Natural killer cell treated with Interleukin-12 subunit alpha and Interleukin-12 subunit beta and Interleukin-15 and Interleukin-18, amount 100 ng/mL, for 72 hours (primary cell): Measurements from ENCODE around the gene LAS1L. TPM values are rescaled to one million over a fixed set of nuclear protein-coding genes. Genes with fewer than 3 reads are reported as not detected.
"Not testable (repeated sequence)": the region's sequence is repeated elsewhere in the genome, so short reads cannot be mapped to it uniquely, and the experiment has no call there.

Source experiments
- ATAC-seq, 2 donors: fragments of 150-1000 bp; cut with Tn5 transposase in 1 of 2; sonication (Bioruptor Pico), chemical (Tn5 transposase) in 1 of 2; 2 replicates each; pipeline ENCODE4 v1.10.0; 2021
- DNase-seq: peaks from one replicate; pipeline ENCODE4 v3.0.0; 2022; ENCODE audit warnings: low spot score
- H3K27ac Mint-ChIP-seq, 2 donors: 1 replicate in 1 of 2; 2 replicates in 1 of 2; pipeline ENCODE4 v1.8.0; 2022; ENCODE audit warnings: mixed read lengths in 2 of 2, mild to moderate bottlenecking in 1 of 2, moderate library complexity in 1 of 2
- H3K27me3 Mint-ChIP-seq, 2 donors: 1 replicate in 1 of 2; 2 replicates in 1 of 2; pipeline ENCODE4 v1.8.0; 2022; ENCODE audit warnings: mixed read lengths in 2 of 2
- H3K36me3 Mint-ChIP-seq: one replicate; pipeline ENCODE4 v1.8.0; 2022; ENCODE audit warnings: mixed read lengths
- H3K4me1 Mint-ChIP-seq, 2 donors: 1 replicate in 1 of 2; 2 replicates in 1 of 2; pipeline ENCODE4 v1.8.0; 2022; ENCODE audit warnings: low read depth in 2 of 2, mixed read lengths in 2 of 2, mild to moderate bottlenecking in 1 of 2
- H3K4me3 Mint-ChIP-seq: one replicate; pipeline ENCODE4 v1.8.0; 2022; ENCODE audit warnings: mixed read lengths
- H3K9me3 Mint-ChIP-seq: 2 replicates; pipeline ENCODE4 v1.8.0; 2022; ENCODE audit warnings: mixed read lengths
- total RNA-seq, 2 donors: library from RNA; stranded (reverse); gene quantifications; one replicate each; pipeline ENCODE4 v1.2.3, GENCODE V29; 2022

LAS1L gene
- total RNA-seq, 2 donors from 2014 or later = 46.5 to 68.8 TPM

DNA sequence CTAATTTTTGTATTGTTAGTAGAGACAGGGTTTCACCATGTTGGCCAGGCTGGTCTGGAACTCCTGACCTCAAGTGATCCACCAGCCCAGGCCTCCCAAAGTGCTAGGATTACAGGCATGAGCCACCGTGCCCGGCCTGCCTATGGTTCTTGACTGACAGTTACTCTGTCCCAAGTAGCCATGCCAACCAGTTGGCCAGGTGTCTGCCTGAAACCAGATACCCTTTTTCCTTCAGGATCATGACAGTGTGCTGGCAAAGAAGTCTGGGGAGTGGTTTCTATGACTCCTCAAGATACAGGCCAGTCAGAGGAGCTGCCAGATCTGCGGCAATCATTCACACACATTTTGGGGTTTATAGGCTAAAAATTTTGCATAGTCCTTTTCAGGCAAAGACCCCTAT is 1.7 kb upstream of the LAS1L start:
- Mint-ChIP-seq H3K27ac (no peak overlapping the region), H3K4me3 (no peak overlapping the region), H3K27me3 (peaks cover 0 to 9% of the 10 kb centered on the region in 2 donors), H3K36me3 (no peaks in the 10 kb centered on the region), H3K9me3 (no peaks in the 10 kb centered on the region), H3K4me1 (peaks cover 14% of the 10 kb centered on the region in 2 donors)
- ATAC-seq = no peak
- DNase-seq = no peak

DNA sequence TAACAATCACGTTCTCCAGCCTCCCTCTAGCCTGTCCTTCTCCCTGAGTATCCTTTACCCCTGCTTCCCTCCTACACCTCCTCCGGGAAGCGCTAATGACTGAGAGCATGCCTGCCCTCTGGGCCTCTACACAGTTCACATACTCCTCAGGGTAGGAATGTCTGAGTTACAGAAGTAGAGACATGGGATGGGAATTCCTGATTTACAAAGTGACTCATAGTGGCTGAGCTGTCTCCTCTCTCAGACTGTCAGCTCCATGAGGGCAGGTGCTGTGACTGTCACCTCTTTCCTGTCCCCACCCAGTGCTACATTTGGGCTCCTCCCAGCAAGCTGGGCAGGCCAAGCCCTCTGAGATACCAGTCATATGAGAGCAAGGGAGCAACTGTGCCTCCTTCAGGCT is 2.6 kb downstream of the LAS1L start:
- H3K36me3 Mint-ChIP-seq = no peaks in the 10 kb centered on the region
- H3K4me3 Mint-ChIP-seq = no peak overlapping the region
- H3K27ac Mint-ChIP-seq = no peak overlapping the region
- DNase-seq (no peak), ATAC-seq (no peak)
- peaks cover 14% of the 10 kb centered on the region in 2 donors for H3K4me1 Mint-ChIP-seq
- peaks cover 0 to 2% of the 10 kb centered on the region in 2 donors for H3K27me3 Mint-ChIP-seq
- H3K9me3 Mint-ChIP-seq = no peaks in the 10 kb centered on the region

DNA sequence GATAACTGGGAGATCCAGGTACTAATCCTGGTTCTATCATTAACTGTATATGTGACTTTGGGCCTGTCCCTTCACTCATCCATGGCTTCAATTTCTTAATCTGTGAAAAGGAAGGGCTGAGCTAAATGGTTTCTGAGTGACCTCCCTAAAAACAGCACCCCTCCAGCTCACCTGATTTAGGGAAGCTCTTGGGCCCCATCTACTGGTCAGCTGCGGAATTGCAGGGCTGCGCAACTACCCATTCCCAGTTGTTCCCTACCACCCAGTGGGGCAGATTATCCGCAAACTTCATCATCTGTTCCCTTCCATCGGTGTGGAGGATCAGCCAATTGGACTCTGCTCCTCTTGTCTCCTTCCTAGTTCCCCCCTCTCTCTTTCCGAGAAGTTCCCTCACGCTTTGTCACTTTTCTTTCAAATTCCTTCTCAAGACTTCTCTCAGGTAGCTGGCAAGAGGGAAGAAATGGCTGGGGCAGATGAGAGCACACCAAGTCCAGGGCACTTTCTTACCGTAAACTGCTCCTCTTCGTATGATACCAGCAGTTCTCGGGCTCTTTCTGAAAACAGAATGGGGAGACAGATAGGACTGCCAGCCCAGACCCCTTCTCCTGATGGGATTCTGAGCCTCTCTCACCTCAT is 5.8 kb downstream of the LAS1L start:
- Mint-ChIP-seq H3K27ac (no peak overlapping the region), H3K27me3 (peaks cover 0 to 2% of the 10 kb centered on the region in 2 donors), H3K4me1 (peaks cover 11 to 14% of the 10 kb centered on the region in 2 donors), H3K9me3 (no peaks in the 10 kb centered on the region), H3K4me3 (no peak overlapping the region), H3K36me3 (peaks cover 6% of the 10 kb centered on the region)
- ATAC-seq (peak in 1 of 2 donors; percentile 63), DNase-seq (no peak)

DNA sequence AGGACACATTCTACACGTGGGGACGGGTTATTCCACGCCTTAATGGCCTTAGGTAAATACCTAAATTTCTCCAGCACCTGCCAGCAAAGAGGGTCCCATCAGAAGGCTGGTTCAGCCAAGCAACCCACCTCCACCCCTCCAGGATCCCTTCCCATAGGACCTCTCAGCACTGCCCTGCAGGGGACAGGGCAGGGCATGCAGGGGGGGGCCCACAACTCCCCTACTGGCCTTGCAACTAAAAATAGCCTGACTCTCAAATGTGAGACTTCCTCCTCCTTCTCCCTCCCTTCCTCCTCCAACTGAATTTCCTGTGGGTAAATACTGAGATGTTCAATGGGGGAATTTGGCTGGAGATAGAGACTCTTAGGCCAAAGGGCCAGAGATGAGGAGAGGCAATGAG is 6.3 kb downstream of the LAS1L start:
- no peak overlapping the region for H3K27ac Mint-ChIP-seq
- no peak overlapping the region for H3K4me3 Mint-ChIP-seq
- no peaks in the 10 kb centered on the region for H3K9me3 Mint-ChIP-seq
- H3K4me1 Mint-ChIP-seq = peaks cover 8% of the 10 kb centered on the region in 2 donors
- ATAC-seq (no peak), DNase-seq (no peak)
- H3K27me3 Mint-ChIP-seq = peaks cover 0 to 2% of the 10 kb centered on the region in 2 donors
- peaks cover 6% of the 10 kb centered on the region for H3K36me3 Mint-ChIP-seq

DNA sequence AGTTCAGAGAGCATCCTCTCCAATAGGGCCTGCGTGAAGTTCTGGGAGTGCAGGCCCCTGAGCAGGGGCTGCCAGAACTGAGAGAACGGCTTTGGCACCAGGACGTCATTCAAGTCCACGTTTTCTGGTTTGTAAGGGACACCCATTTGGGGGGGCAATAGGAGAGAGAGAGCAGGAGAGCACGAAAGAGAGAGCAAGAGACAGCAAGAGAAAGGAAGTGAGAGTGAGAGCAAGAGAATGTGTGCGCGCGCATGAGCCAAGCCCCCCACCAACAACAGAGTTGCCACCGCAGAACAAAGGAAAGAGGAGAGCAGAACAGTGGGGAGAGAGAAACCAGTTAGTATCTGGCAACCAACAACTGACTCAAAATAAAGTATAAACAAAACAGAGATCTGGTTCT is 10.4 kb downstream of the LAS1L start:
- Mint-ChIP-seq H3K27me3 (peaks cover 0 to 3% of the 10 kb centered on the region in 2 donors), H3K36me3 (peaks cover 26% of the 10 kb centered on the region), H3K9me3 (no peaks in the 10 kb centered on the region), H3K4me1 (peaks cover 0 to 4% of the 10 kb centered on the region in 2 donors), H3K27ac (no peak overlapping the region), H3K4me3 (no peak overlapping the region)
- ATAC-seq (no peak), DNase-seq (no peak)

- Mint-ChIP-seq H3K27me3 (peaks cover 0 to 3% of the 10 kb centered on the region in 2 donors), H3K9me3 (no peaks in the 10 kb centered on the region), H3K36me3 (peaks cover 26% of the 10 kb centered on the region), H3K4me3 (no peak overlapping the region), H3K27ac (no peak overlapping the region), H3K4me1 (peaks cover 0 to 4% of the 10 kb centered on the region in 2 donors)
- no peak for ATAC-seq
- no peak for DNase-seq
These were observed 11.7 kb downstream of the LAS1L start for GRCh38 chrX:65522739-65523372.

GRCh38 chrX:65519530-65519929 is 15.1 kb downstream of the LAS1L start:
- not testable (repeated sequence) for H3K4me1 Mint-ChIP-seq, H3K27me3 Mint-ChIP-seq, H3K9me3 Mint-ChIP-seq, DNase-seq, H3K27ac Mint-ChIP-seq, H3K4me3 Mint-ChIP-seq
- H3K36me3 Mint-ChIP-seq = peaks cover 26% of the 10 kb centered on the region
- peak; percentile 41 to 62 for ATAC-seq

DNA sequence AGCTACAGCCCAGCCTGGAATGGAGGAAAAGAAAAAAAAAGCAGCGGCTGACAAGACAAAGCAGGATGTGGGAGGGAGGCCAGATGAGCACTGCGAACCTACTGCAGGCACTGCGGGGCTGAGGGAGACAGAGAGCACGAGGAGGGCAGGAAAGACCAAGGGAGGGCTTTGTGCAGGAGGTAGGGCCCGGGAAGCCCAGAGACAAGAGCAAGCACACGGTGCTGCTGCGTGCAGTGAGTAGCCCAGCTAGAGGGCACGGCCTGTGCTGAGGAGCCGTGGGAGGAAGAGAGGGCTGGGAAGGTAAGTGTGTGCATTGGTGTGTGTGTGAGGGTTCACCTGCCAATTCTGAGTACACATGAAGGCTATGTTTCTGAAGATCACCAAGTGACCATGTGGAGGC is 15.6 kb downstream of the LAS1L start:
- H3K4me1 Mint-ChIP-seq, H3K27me3 Mint-ChIP-seq, H3K27ac Mint-ChIP-seq, DNase-seq, H3K9me3 Mint-ChIP-seq, H3K4me3 Mint-ChIP-seq: not testable (repeated sequence)
- peak; percentile 63 to 71 for ATAC-seq
- peaks cover 22% of the 10 kb centered on the region for H3K36me3 Mint-ChIP-seq

GRCh38 chrX:65517923-65518322 is 16.7 kb downstream of the LAS1L start:
- ATAC-seq (no peak), DNase-seq (no peak)
- Mint-ChIP-seq H3K9me3 (no peaks in the 10 kb centered on the region), H3K4me3 (no peak overlapping the region), H3K4me1 (peaks cover 0 to 4% of the 10 kb centered on the region in 2 donors), H3K27me3 (peaks cover 0 to 3% of the 10 kb centered on the region in 2 donors), H3K36me3 (peaks cover 19% of the 10 kb centered on the region), H3K27ac (no peak overlapping the region)

DNA sequence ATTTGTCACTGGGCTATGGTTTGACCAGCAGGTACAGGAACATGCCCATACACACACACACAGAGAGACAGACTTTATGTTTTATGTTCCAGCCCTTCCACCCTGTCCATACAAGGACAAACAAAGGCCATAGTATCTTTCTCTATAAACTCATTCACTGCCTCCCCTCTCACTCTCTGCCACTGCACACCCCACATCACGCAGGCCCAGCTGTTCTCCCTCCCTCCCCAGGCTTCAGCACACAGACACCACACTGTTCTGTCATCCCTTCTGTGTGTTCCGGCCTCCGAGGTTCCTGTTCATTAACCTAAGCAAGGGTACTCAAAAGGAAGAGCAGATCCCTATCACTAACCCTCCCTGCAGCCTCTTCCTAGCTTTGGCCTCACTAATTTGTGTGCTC is 17.8 kb downstream of the LAS1L start:
- no peak overlapping the region for H3K4me3 Mint-ChIP-seq
- ATAC-seq (no peak), DNase-seq (no peak)

DNA sequence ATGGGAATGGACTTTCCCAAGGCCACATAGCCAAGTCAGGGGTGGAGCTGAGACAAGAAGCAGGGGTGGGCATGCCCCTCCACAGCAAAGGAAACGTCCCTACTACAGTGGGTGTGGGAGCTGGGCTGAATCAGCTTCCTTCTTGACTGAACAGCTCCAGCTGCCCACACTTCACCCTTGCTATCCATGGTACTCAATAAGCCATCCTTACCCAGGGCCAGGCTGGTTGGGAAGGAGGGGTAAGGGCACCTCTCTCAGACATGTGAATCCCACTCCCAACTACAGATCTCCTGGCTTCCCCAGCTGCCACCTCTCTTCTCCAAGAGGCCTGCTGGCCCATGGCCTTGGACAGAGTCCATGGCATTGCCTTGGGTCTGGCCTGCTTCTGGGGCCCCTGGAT is 21.0 kb downstream of the LAS1L start:
- Mint-ChIP-seq H3K27ac (no peak overlapping the region), H3K9me3 (no peaks in the 10 kb centered on the region), H3K27me3 (no peaks in the 10 kb centered on the region), H3K4me1 (no peaks in the 10 kb centered on the region), H3K36me3 (no peaks in the 10 kb centered on the region), H3K4me3 (no peak overlapping the region)
- ATAC-seq = no peak
- DNase-seq = no peak

More for the DNA sequence above, 17.8 kb downstream of the LAS1L start:
- H3K9me3 Mint-ChIP-seq = no peaks in the 10 kb centered on the region
- H3K4me1 Mint-ChIP-seq = peaks cover 0 to 2% of the 10 kb centered on the region in 2 donors
- no peak overlapping the region for H3K27ac Mint-ChIP-seq
- peaks cover 0 to 3% of the 10 kb centered on the region in 2 donors for H3K27me3 Mint-ChIP-seq
- peaks cover 10% of the 10 kb centered on the region for H3K36me3 Mint-ChIP-seq

DNA sequence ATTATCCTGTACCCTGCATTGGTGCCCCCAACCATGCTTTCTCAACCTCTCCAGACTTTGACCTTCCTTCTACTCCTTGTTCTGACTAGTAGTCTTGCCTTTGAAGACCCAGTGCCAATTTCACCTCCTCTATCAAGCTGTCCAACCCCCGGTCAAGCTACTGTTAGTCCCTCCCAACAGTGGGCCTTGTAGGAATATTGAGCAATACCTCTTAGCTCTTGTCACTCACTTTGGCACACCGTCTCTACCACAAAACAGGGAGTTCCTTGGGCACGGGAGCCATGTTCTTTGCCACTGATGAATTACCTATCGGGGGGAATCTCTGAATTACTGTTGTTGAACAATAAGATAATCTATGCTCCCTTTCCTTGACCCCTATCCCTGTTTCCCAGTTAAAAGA is 25.2 kb downstream of the LAS1L start:
- no peak overlapping the region for H3K4me3 Mint-ChIP-seq
- no peaks in the 10 kb centered on the region for H3K27me3 Mint-ChIP-seq
- no peak overlapping the region for H3K27ac Mint-ChIP-seq
- no peaks in the 10 kb centered on the region for H3K9me3 Mint-ChIP-seq
- no peaks in the 10 kb centered on the region for H3K4me1 Mint-ChIP-seq
- DNase-seq = no peak
- no peak for ATAC-seq
- H3K36me3 Mint-ChIP-seq = no peaks in the 10 kb centered on the region

DNA sequence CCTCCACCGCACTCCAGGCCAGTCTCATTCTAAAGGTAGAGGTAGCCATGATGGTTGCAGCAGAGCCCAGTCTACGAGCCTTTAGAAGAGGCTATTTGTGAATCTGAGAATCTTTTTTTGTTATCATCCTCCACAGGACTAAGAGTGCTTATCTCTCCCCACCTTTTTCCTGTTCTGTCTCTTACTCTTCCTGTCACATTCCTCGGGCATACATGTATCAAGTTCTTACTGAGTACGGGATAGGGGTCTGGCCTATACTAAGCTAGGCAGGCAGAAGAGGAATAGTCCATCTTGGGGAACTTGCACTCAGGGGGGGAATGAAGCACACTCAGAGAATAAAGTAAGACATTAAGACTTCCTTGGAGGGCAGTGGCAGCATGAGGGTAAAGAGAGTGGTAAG is 25.7 kb downstream of the LAS1L start:
- Mint-ChIP-seq H3K36me3 (no peaks in the 10 kb centered on the region), H3K27me3 (no peaks in the 10 kb centered on the region), H3K4me3 (no peak overlapping the region), H3K27ac (no peak overlapping the region), H3K9me3 (no peaks in the 10 kb centered on the region), H3K4me1 (no peaks in the 10 kb centered on the region)
- no peak for DNase-seq
- ATAC-seq = no peak

GRCh38 chrX:65502618-65503017 is 32.0 kb downstream of the LAS1L start:
- Mint-ChIP-seq H3K4me1 (no peaks in the 10 kb centered on the region), H3K9me3 (no peaks in the 10 kb centered on the region), H3K27me3 (no peaks in the 10 kb centered on the region), H3K4me3 (no peak overlapping the region), H3K27ac (no peak overlapping the region), H3K36me3 (no peaks in the 10 kb centered on the region)
- ATAC-seq = no peak
- no peak for DNase-seq
